Hair follicle dermal papilla cell (primary cell): ENCODE measurements around the gene OR10T2. TPM values are rescaled to one million over a fixed set of nuclear protein-coding genes. Genes with fewer than 3 reads are reported as not detected.

Source experiments
- total RNA-seq: library from RNA; depleted of rRNA; stranded (reverse); fragments of >200 nt; gene quantifications from 2 replicates; pipeline ENCODE4 v1.2.3, GENCODE V29; 2012

Gene OR10T2
- not detected in 2 replicates for total RNA-seq

GRCh38 chr1:158398818-158399514 is at the start of gene OR10T2:
Gene OR10T2 (minus strand): TSS chr1:158399466. CDS start chr1:158399466, 0 bp downstream.

GRCh38 chr1:158426137-158426536 is 26.9 kb upstream of the OR10T2 start, which contains the start of gene OR10K2:
Gene OR10K2 (minus strand): TSS chr1:158426237. CDS start chr1:158420866, 5,371 bp downstream.

GRCh38 chr1:158353303-158354075 is 45.8 kb downstream of the OR10T2 start, which contains the start of gene CD1E:
Gene CD1E (plus strand): TSS chr1:158353894. CDS start chr1:158353989, 95 bp downstream.

Other genes with a start within 250 kb of the OR10T2 start
- gene CD1D, start 218.6 kb downstream of the OR10T2 start, total RNA-seq = not detected in 2 replicates
- gene CD1A, start 145.0 kb downstream of the OR10T2 start, total RNA-seq = not detected in 2 replicates
- gene CD1C, start 109.5 kb downstream of the OR10T2 start, total RNA-seq = not detected in 2 replicates
- gene CD1B, start 67.9 kb downstream of the OR10T2 start, total RNA-seq = not detected in 2 replicates
- gene CD1E, start 45.6 kb downstream of the OR10T2 start, total RNA-seq = not detected in 2 replicates
- not detected in 2 replicates for gene OR10K2, start 26.8 kb upstream of the OR10T2 start, total RNA-seq
- not detected in 2 replicates for gene OR10K1, start 62.4 kb upstream of the OR10T2 start, total RNA-seq
- not detected in 2 replicates for gene OR10R2, start 72.8 kb upstream of the OR10T2 start, total RNA-seq
- not detected in 2 replicates for gene OR6Y1, start 154.9 kb upstream of the OR10T2 start, total RNA-seq
- not detected in 2 replicates for gene OR6P1, start 171.1 kb upstream of the OR10T2 start, total RNA-seq
- not detected in 2 replicates for gene OR10X1, start 180.4 kb upstream of the OR10T2 start, total RNA-seq
- not detected in 2 replicates for gene OR10Z1, start 205.8 kb upstream of the OR10T2 start, total RNA-seq